Skin of body (tissue), 2 donors: ENCODE data around the gene KREMEN1. TPM values are rescaled to one million over a fixed set of nuclear protein-coding genes. Genes with fewer than 3 reads are reported as not detected.

ENCODE experiments used
- DNase-seq: peaks from one replicate; lab custom pipeline; 2025; lab: John Stamatoyannopoulos, UW
- total RNA-seq: library from RNA; depleted of rRNA; stranded (reverse); fragments of >200 nt; gene quantifications from one replicate; pipeline ENCODE4 v1.2.3, GENCODE V29; 2014

Gene KREMEN1
- total RNA-seq, 1 donor from 2014 or later: 30.4 TPM

GRCh38 chr22:29048822-29049654, 23.8 kb upstream of the KREMEN1 start:
- DNase-seq: no peak

- no peak for DNase-seq
Observed at GRCh38 chr22:29049655-29050263, 23.1 kb upstream of the KREMEN1 start.

GRCh38 chr22:29050457-29050856, 22.4 kb upstream of the KREMEN1 start:
- no peak for DNase-seq

GRCh38 chr22:29053048-29053702, 19.7 kb upstream of the KREMEN1 start:
- DNase-seq: no peak

- no peak for DNase-seq
Observed at GRCh38 chr22:29054251-29054767, 18.5 kb upstream of the KREMEN1 start.

- DNase-seq: no peak
Observed at GRCh38 chr22:29055192-29055830, 17.5 kb upstream of the KREMEN1 start.

- no peak for DNase-seq
Observed at GRCh38 chr22:29056472-29056871, 16.4 kb upstream of the KREMEN1 start.

- DNase-seq: no peak
Observed at GRCh38 chr22:29060251-29060869, 12.5 kb upstream of the KREMEN1 start.

GRCh38 chr22:29060931-29061330, 11.9 kb upstream of the KREMEN1 start:
- DNase-seq: no peak

- no peak for DNase-seq
Observed at GRCh38 chr22:29061773-29062172, 11.1 kb upstream of the KREMEN1 start, which contains the start of gene C22orf31. Gene C22orf31 (minus strand): TSS chr22:29061831. CDS start chr22:29061792, 39 bp downstream.

- DNase-seq: no peak
Observed at GRCh38 chr22:29062286-29062821, 10.5 kb upstream of the KREMEN1 start.

GRCh38 chr22:29065468-29066190, 7.2 kb upstream of the KREMEN1 start:
- no peak for DNase-seq

- DNase-seq: no peak
Observed at GRCh38 chr22:29069463-29069862, 3.4 kb upstream of the KREMEN1 start.

GRCh38 chr22:29070490-29070889, 2.3 kb upstream of the KREMEN1 start:
- DNase-seq: no peak

- no peak for DNase-seq
Observed at GRCh38 chr22:29071261-29072045, 1.4 kb upstream of the KREMEN1 start.

GRCh38 chr22:29072193-29072978, 449 bp upstream of the KREMEN1 start:
- DNase-seq: peak; percentile 38

- DNase-seq: peak; percentile 41
Observed at GRCh38 chr22:29073618-29074275, 912 bp downstream of the KREMEN1 start.

GRCh38 chr22:29074276-29074772, 1.5 kb downstream of the KREMEN1 start:
- no peak for DNase-seq
